Prostate gland (tissue), 2 donors: ENCODE data around the gene PRKAB1. TPM values are rescaled to one million over a fixed set of nuclear protein-coding genes. Genes with fewer than 3 reads are reported as not detected.

Source experiments
- DNase-seq: peaks from one replicate; pipeline ENCODE4 v3.0.0-alpha.2; 2019; ENCODE audit warnings: low spot score
- H3K27ac ChIP-seq, 2 donors: fragments of 200-600 bp; sonication (generic); 2 replicates each; pipeline ENCODE4 v1.5.1; 2017 to 2019
- H3K27me3 ChIP-seq: fragments of 200-600 bp; sonication (generic); replicated peaks from 2 replicates; pipeline ENCODE4 v1.5.1; 2019; ENCODE audit not compliant: insufficient read depth
- H3K36me3 ChIP-seq, 2 donors: fragments of 200-600 bp; sonication (generic); 1 replicate in 1 of 2; 2 replicates in 1 of 2; pipeline versions ENCODE4 v1.5.1 to v1.8.1; 2017 to 2019
- H3K4me1 ChIP-seq: fragments of 200-600 bp; sonication (generic); replicated peaks from 2 replicates; pipeline ENCODE4 v1.5.1; 2019
- H3K4me3 ChIP-seq, 2 donors: fragments of 200-600 bp; sonication (generic); 2 replicates each; pipeline ENCODE4 v1.5.1; 2017 to 2019
- H3K9me3 ChIP-seq: fragments of 200-600 bp; sonication (generic); 2 replicates; pipeline ENCODE4 v1.5.1; 2017
- CTCF ChIP-seq, 4 experiments: fragments of 200-600 bp in 2 of 4; fragments of 450-650 bp in 2 of 4; sonication (generic) in 2 of 4; IDR thresholded peaks; 1 replicate in 3 of 4; 2 replicates in 1 of 4; pipeline ENCODE4 v1.5.1; 2016 to 2019; ENCODE audit warnings: antibody characterized with exemption in 4 of 4, mild to moderate bottlenecking in 2 of 4, moderate library complexity in 2 of 4
- POLR2A ChIP-seq: fragments of 450-650 bp; IDR thresholded peaks from one replicate; pipeline ENCODE4 v1.6.1; 2016; ENCODE audit warnings: antibody characterized with exemption, mild to moderate bottlenecking
- POLR2AphosphoS5 ChIP-seq: sonication (generic); formaldehyde crosslinking; IDR thresholded peaks from one replicate; pipeline ENCODE4 v1.6.1; 2017; ENCODE audit warnings: antibody characterized with exemption
- WGBS: methylation state at CpG from one replicate; pipeline ENCODE4 v1.1.5; 2018; 5-methylcytosine and 5-hydroxymethylcytosine counted together
- intact Hi-C: fragments of 100-400 bp; cut with DNase I; formaldehyde crosslinking; loops from one replicate; pipeline ENCODE4 v1.14.2; 2022
- microRNA counts, 2 donors: library from miRNA; unstranded; fragments of <30 nt; microRNA quantifications; one replicate each; lab custom pipeline; 2016 to 2017
- microRNA-seq: library from miRNA; unstranded; fragments of <30 nt; microRNA quantifications from one replicate; pipeline ENCODE4, GENCODE V29; 2016
- small RNA-seq, 2 donors: library from RNA; depleted of rRNA; stranded (forward); fragments of <200 nt; gene quantifications; one replicate each; pipeline ENCODE3, GENCODE V24; 2016
- total RNA-seq, 2 donors: library from RNA; depleted of rRNA; stranded (reverse); fragments of >200 nt; gene quantifications; one replicate each; pipeline ENCODE4 v1.1.0, GENCODE V29; 2016

PRKAB1 gene
- total RNA-seq, 2 donors from 2014 or later = 17.3 to 36.7 TPM

DNA sequence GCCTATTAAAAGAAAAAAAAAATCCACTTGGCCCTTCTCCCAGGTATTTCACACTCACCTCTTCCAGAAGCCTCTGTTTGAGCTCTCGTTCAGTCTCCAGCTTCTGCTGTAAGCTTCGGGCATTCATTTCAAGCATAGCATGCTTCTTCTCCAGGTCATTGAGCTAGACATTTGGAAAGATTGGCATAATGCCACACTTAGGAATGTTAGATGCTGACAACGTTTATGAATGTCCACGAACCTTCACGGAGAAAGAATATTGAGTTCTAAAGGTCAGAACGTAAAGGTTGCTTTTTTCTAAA, 60.5 kb downstream of the PRKAB1 start:
- DNase-seq = no peak
- no peaks in the 10 kb centered on the region for H3K27me3 ChIP-seq
- H3K27ac ChIP-seq = no peak overlapping the region
- intact Hi-C loops = no loop called here
- H3K9me3 ChIP-seq = no peaks in the 10 kb centered on the region
- H3K36me3 ChIP-seq = no peaks in the 10 kb centered on the region
- H3K4me1 ChIP-seq = no peaks in the 10 kb centered on the region
- 22% methylated on average over 6 of the region's 6 CpGs for WGBS
- no peak for TF ChIP-seq POLR2A
- TF ChIP-seq POLR2AphosphoS5 = no peak
- TF ChIP-seq CTCF (IDR thresholded peaks at IDR 0.05) = no peak
- H3K4me3 ChIP-seq = no peak overlapping the region

DNA sequence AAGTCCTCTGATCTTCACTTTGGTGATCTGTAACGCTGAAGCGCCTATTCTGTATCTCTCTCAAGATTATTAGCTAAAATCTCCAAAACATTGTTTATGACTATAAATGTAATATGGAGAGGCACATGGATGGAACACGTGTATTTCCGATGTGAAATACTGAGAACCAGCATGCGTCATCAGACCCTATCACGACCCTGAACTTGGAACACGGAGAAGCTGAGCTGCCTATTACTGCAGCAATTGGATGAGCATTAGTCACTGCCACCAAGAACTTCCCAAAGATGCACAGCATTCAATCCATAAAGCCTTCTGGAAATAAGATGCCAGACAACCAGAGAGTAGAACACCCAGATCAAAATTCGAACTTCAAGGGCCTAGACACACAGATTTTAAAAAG, 61.9 kb downstream of the PRKAB1 start:
- 96% methylated on average over 8 of the region's 8 CpGs for WGBS

DNA sequence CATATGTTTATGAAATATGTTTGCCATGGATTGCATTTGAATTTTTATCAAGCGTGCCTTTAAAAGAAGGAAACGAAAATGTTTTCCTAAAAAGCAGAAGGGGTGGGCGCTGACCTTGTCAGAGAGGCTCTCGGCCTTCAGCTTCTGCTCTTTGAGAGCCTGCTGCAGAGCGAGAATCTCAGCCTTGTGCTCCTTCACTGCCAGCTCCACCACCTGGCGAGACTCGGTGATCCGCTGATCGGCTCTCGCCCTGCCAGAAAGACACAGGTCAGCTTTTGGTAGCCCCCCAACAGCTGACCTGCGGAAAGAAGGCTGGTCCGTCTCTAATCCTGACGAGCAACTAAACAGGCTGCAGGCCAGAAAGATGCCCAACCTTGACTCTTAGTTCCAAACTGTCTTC, 62.4 kb downstream of the PRKAB1 start:
- intact Hi-C loops = no loop called here
- Histone ChIP-seq H3K9me3 (no peaks in the 10 kb centered on the region), H3K36me3 (no peaks in the 10 kb centered on the region), H3K4me3 (no peak overlapping the region), H3K4me1 (no peaks in the 10 kb centered on the region), H3K27me3 (no peaks in the 10 kb centered on the region), H3K27ac (no peak overlapping the region)
- no peak for DNase-seq
- TF ChIP-seq POLR2AphosphoS5 (no peak), CTCF (IDR thresholded peaks at IDR 0.05) (no peak), POLR2A (no peak)
- WGBS = 94% methylated on average over 13 of the region's 13 CpGs

More for the DNA sequence above, 61.9 kb downstream of the PRKAB1 start:
- DNase-seq = no peak
- Histone ChIP-seq H3K27me3 (no peaks in the 10 kb centered on the region), H3K36me3 (no peaks in the 10 kb centered on the region), H3K27ac (no peak overlapping the region), H3K4me1 (no peaks in the 10 kb centered on the region), H3K4me3 (no peak overlapping the region), H3K9me3 (no peaks in the 10 kb centered on the region)
- TF ChIP-seq POLR2AphosphoS5 = no peak
- no peak for TF ChIP-seq POLR2A
- no peak for TF ChIP-seq CTCF (IDR thresholded peaks at IDR 0.05)
- intact Hi-C loops = no loop called here

MicroRNA genes within 50 kb of the gene (microRNA counts, 767-probe panel; counts per million panel counts)
- 0 to 431 counts per million in 2 donors for microRNA hsa-miR-1178 (lab: Ali Mortazavi, UCI)

Small RNAs within 50 kb of the gene (microRNA-seq; reads per million reads assigned to microRNA genes)
- not detected for gene MIR1178

Small RNAs within 50 kb of the gene (small RNA-seq; reads per million reads assigned to genes)
- 0 reads per million in 2 donors for gene RN7SKP197

Other genes with a start within 250 kb of the PRKAB1 start
- under 1 TPM in 1 of 2 donors, not detected in 1; 0.18 TPM for gene TMEM233, start 74.4 kb upstream of the PRKAB1 start, total RNA-seq
- gene CIT, start 209.2 kb downstream of the PRKAB1 start, total RNA-seq = 10 to 100 TPM in 1 of 2 donors, 1 to 10 TPM in 1; 2.6 to 13.1 TPM